Measurements from ENCODE around the gene LAGE3. TPM values are rescaled to one million over a fixed set of nuclear protein-coding genes. Genes with fewer than 3 reads are reported as not detected.

The LAGE3 gene
- total and polyA plus RNA-seq, 2 donors (not counting 3 experiments of a cell fraction or from before 2014, with no cell fraction given): 14.3 to 31.9 TPM

DNA sequence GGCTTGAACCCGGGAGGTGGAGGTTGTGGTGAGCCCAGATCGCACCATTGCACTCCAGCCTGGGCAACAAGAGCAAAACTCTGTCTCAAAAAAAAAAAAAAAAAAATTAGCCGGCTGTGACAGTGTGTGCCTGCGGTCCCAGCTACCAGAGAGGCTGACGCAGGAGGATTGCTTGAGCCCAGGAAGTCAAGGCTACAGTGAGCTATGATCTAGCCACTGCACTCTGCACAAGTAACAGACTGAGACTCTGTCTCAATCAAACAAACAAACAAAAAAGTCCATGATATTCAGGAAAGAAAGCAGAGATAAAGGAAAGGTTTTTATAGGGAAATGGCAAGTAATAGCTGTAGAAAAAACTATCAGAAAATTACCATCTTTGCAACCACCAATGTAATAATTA lies 2.1 kb upstream of the LAGE3 start:
- peaks cover 10% of the 10 kb centered on the region for H3K79me2 ChIP-seq (ENCODE audit: control insufficient read depth, insufficient read depth, low read length)
- H3K36me3 ChIP-seq (ENCODE audit: control insufficient read depth in 2 of 2, extremely low read depth in 1 of 2, insufficient read depth in 2 of 2, low read length in 2 of 2): no peaks in the 10 kb centered on the region
- no peak overlapping the region for H3K4me2 ChIP-seq (ENCODE audit: insufficient read depth, low read length)
- BruUV-seq (replicated peaks): no TSS peak
- no peaks in the 10 kb centered on the region for H3K27me3 ChIP-seq (ENCODE audit: control insufficient read depth in 2 of 2, insufficient read depth in 2 of 2, low read length in 2 of 2)
- H2AFZ ChIP-seq (ENCODE audit: low read depth, low read length): no peak overlapping the region
- no peak overlapping the region for H3K9ac ChIP-seq (replicated peaks; ENCODE audit: extremely low read depth, insufficient read depth, low read length)
- DNase-seq (ENCODE audit: low read depth, low spot score) (no peak), FAIRE-seq (no peak)
- H3K27ac ChIP-seq (ENCODE audit: insufficient read depth, low read depth, low read length): no peak overlapping the region
- intact Hi-C loops (cut with micrococcal nuclease): no loop called here
- dilution Hi-C loops (cut with MboI; ENCODE audit: extremely low pct_ligation_motif_present, low sequenced_read_pairs): no loop called here
- H3K4me1 ChIP-seq (ENCODE audit: control insufficient read depth, extremely low read depth, insufficient read depth, low read length): peaks cover 12% of the 10 kb centered on the region
- ChIA-PET POLR2A (no interaction called here), CTCF (interaction anchor here (1.0 kb wide), 1 partner anchor 46 kb away, joined by 3 read pairs; no protein-coding TSS in a partner anchor)
- no peaks in the 10 kb centered on the region for H3K9me3 ChIP-seq (replicated peaks; ENCODE audit: control insufficient read depth, insufficient read depth, low read length)
- H3K4me3 ChIP-seq (replicated peaks in 1 of 3; ENCODE audit: insufficient read depth in 1 of 3, low read depth in 1 of 3, low read length in 3 of 3): no peak overlapping the region
- H4K20me1 ChIP-seq (replicated peaks; ENCODE audit: control insufficient read depth, extremely low read depth, insufficient read depth, low read length): no peaks in the 10 kb centered on the region
- TF ChIP-seq POLR2AphosphoS5 (IDR thresholded peaks at IDR 0.05; ENCODE audit: insufficient read depth, low read depth, low read length): no peak
- TF ChIP-seq MYC (IDR thresholded peaks at IDR 0.05; ENCODE audit: low read depth, low read length): no peak
- TF ChIP-seq, protein P1, sequence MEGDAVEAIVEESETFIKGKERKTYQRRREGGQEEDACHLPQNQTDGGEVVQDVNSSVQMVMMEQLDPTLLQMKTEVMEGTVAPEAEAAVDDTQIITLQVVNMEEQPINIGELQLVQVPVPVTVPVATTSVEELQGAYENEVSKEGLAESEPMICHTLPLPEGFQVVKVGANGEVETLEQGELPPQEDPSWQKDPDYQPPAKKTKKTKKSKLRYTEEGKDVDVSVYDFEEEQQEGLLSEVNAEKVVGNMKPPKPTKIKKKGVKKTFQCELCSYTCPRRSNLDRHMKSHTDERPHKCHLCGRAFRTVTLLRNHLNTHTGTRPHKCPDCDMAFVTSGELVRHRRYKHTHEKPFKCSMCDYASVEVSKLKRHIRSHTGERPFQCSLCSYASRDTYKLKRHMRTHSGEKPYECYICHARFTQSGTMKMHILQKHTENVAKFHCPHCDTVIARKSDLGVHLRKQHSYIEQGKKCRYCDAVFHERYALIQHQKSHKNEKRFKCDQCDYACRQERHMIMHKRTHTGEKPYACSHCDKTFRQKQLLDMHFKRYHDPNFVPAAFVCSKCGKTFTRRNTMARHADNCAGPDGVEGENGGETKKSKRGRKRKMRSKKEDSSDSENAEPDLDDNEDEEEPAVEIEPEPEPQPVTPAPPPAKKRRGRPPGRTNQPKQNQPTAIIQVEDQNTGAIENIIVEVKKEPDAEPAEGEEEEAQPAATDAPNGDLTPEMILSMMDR (IDR thresholded peaks at IDR 0.05; ENCODE audit: extremely low read depth in 1 of 2, insufficient read depth in 1 of 2, low read depth in 1 of 2, low read length in 2 of 2): no peak
- TF ChIP-seq POLR2A (IDR thresholded peaks at IDR 0.05; ENCODE audit: low read depth, low read length): no peak
- TF ChIP-seq GATA2 (IDR thresholded peaks at IDR 0.05; ENCODE audit: insufficient read depth, insufficient read length, low read depth, low read length): no peak
- TF ChIP-seq FOS (IDR thresholded peaks at IDR 0.05; ENCODE audit: borderline replicate concordance, insufficient read depth, low read length): no peak
- no peak for TF ChIP-seq EZH2 (IDR thresholded peaks at IDR 0.05; ENCODE audit: borderline replicate concordance, low read depth, low read length, severe bottlenecking)
- TF ChIP-seq JUN (IDR thresholded peaks at IDR 0.05; ENCODE audit: borderline replicate concordance, insufficient read depth, insufficient read length, low read depth): no peak
- TF ChIP-seq, protein P2, sequence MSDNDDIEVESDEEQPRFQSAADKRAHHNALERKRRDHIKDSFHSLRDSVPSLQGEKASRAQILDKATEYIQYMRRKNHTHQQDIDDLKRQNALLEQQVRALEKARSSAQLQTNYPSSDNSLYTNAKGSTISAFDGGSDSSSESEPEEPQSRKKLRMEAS (IDR thresholded peaks at IDR 0.05; ENCODE audit: insufficient read depth, insufficient read length): no peak
- H3K9me1 ChIP-seq (replicated peaks; ENCODE audit: control insufficient read depth, extremely low read depth, insufficient read depth, low read length): no peaks in the 10 kb centered on the region

Data from endothelial cell of umbilical vein (primary cell).